A549 (cell line): ENCODE measurements around the gene CA10. TPM values are rescaled to one million over a fixed set of nuclear protein-coding genes. Genes with fewer than 3 reads are reported as not detected.

Experiments
- ATAC-seq, 2 experiments: fragments of 200-7000 bp in 1 of 2; fragments of >200 bp in 1 of 2; cut with Nextera tagmentation in 1 of 2; cut with Tn5 transposase in 1 of 2; 3 replicates each; pipeline versions ENCODE4 v1.8.0 to v1.9.1; 2018 to 2020; ENCODE audit warnings: mild to moderate bottlenecking in 1 of 2, moderate library complexity in 1 of 2
- CTCF ChIA-PET: fragments of 300-600 bp; sonication (Branson Sonifier 250); formaldehyde crosslinking; extraction: SDS; loops from one replicate; lab custom pipeline; 2021; ENCODE audit warnings: antibody characterized with exemption, inconsistent platforms; lab: Yijun Ruan, JAX
- POLR2A ChIA-PET: fragments of 350-600 bp; formaldehyde crosslinking; extraction: SDS; loops from one replicate; lab custom pipeline; 2021; ENCODE audit warnings: antibody characterized with exemption, inconsistent platforms; lab: Yijun Ruan, JAX
- DNase-seq, 2 experiments: peaks; one replicate each; pipeline versions ENCODE4 v3.0.0 to v3.0.0-alpha.2; 2011 to 2016; ENCODE audit warnings: low read depth in 1 of 2, low spot score in 1 of 2
- FAIRE-seq: peaks from 2 replicates; lab custom pipeline; 2011; peaks lifted over from hg19 to GRCh38; lab: Jason Lieb, UNC
- H3K27ac ChIP-seq, 2 experiments: fragments of >200 bp; sonication (Bioruptor Twin); formaldehyde crosslinking; 3 replicates each; pipeline ENCODE4 v1.5.1; 2016 to 2017
- H3K4me1 ChIP-seq: fragments of >200 bp; sonication (Bioruptor Twin); formaldehyde crosslinking; 3 replicates; pipeline ENCODE4 v1.6.1; 2016
- H3K4me2 ChIP-seq: fragments of >200 bp; sonication (Bioruptor Twin); formaldehyde crosslinking; 3 replicates; pipeline ENCODE4 v1.6.1; 2016
- H3K4me3 ChIP-seq: fragments of >200 bp; sonication (Bioruptor Twin); formaldehyde crosslinking; 3 replicates; pipeline ENCODE4 v1.5.1; 2016
- H3K9me3 ChIP-seq: fragments of >200 bp; sonication (Bioruptor Twin); formaldehyde crosslinking; 3 replicates; pipeline ENCODE4 v1.6.1; 2016
- CBX2 ChIP-seq: fragments of 200-600 bp; sonication (generic); IDR thresholded peaks from 2 replicates; pipeline ENCODE4 v1.6.1; 2016; ENCODE audit warnings: low read depth, mild to moderate bottlenecking, borderline replicate concordance
- CEBPB ChIP-seq, 2 experiments: fragments of >200 bp in 1 of 2; sonication (Bioruptor Twin) in 1 of 2; formaldehyde crosslinking in 1 of 2; IDR thresholded peaks; 2 replicates each; pipeline ENCODE4 v1.6.1; 2012 to 2016
- CHD2 ChIP-seq: fragments of 150-350 bp; IDR thresholded peaks from 2 replicates; pipeline ENCODE4 v1.6.1; 2014; ENCODE audit warnings: low read length; ENCODE audit not compliant: partially characterized antibody
- EHF ChIP-seq: fragments of 250-450 bp; sonication (Bioruptor Pico); IDR thresholded peaks from 2 replicates; pipeline ENCODE4 v1.5.0; 2020; ENCODE audit warnings: mild to moderate bottlenecking
- EHMT2 ChIP-seq: fragments of 200-600 bp; sonication (generic); IDR thresholded peaks from 2 replicates; pipeline ENCODE4 v1.6.1; 2016; ENCODE audit warnings: antibody characterized with exemption, low read depth, mild to moderate bottlenecking, moderate library complexity
- FOSL2 ChIP-seq, 2 experiments: fragments of 450-650 bp in 1 of 2; fragments of >200 bp in 1 of 2; sonication (Bioruptor Twin) in 1 of 2; formaldehyde crosslinking; IDR thresholded peaks; 2 replicates each; pipeline versions ENCODE4 v1.5.0 to v1.6.1; 2016 to 2020; ENCODE audit warnings: mild to moderate bottlenecking in 1 of 2, moderate library complexity in 1 of 2
- GATA3 ChIP-seq: IDR thresholded peaks from 2 replicates; pipeline ENCODE4 v1.6.1; 2012; ENCODE audit warnings: borderline replicate concordance
- HDAC2 ChIP-seq: fragments of 200-600 bp; sonication (generic); IDR thresholded peaks from 2 replicates; pipeline ENCODE4 v1.6.1; 2016
- JUN ChIP-seq, 2 experiments: fragments of >200 bp; sonication (Bioruptor Twin); formaldehyde crosslinking; IDR thresholded peaks; 2 replicates in 1 of 2; 3 replicates in 1 of 2; pipeline ENCODE4 v1.6.1; 2016 to 2017
- KDM1A ChIP-seq: fragments of 200-600 bp; sonication (generic); IDR thresholded peaks from 2 replicates; pipeline ENCODE4 v1.6.1; 2016; ENCODE audit warnings: low read depth, mild to moderate bottlenecking
- KDM5A ChIP-seq: fragments of 200-600 bp; sonication (generic); IDR thresholded peaks from 2 replicates; pipeline ENCODE4 v1.6.1; 2016; ENCODE audit warnings: antibody characterized with exemption, mild to moderate bottlenecking
- MAFK ChIP-seq: fragments of 450-650 bp; IDR thresholded peaks from 2 replicates; pipeline ENCODE4 v1.6.1; 2014; ENCODE audit not compliant: partially characterized antibody
- RAD21 ChIP-seq, 2 experiments: fragments of >200 bp in 1 of 2; sonication (Bioruptor Twin) in 1 of 2; formaldehyde crosslinking in 1 of 2; IDR thresholded peaks in 1 of 2; conservative IDR thresholded peaks in 1 of 2; 2 replicates in 1 of 2; 3 replicates in 1 of 2; pipeline ENCODE4 v1.6.1; 2012 to 2018; ENCODE audit warnings: inconsistent platforms in 1 of 2
- REST ChIP-seq: fragments of 200-600 bp; sonication (generic); IDR thresholded peaks from 2 replicates; pipeline ENCODE4 v1.6.1; 2016; ENCODE audit warnings: antibody characterized with exemption, mild to moderate bottlenecking, moderate library complexity
- SMC3 ChIP-seq: fragments of >200 bp; sonication (Bioruptor Twin); formaldehyde crosslinking; IDR thresholded peaks from 3 replicates; pipeline ENCODE4 v1.6.1; 2018; ENCODE audit warnings: inconsistent platforms
- USF2 ChIP-seq: fragments of 450-650 bp; IDR thresholded peaks from 2 replicates; pipeline ENCODE4 v1.6.1; 2014; ENCODE audit warnings: antibody characterized with exemption
- ZC3H11A ChIP-seq: fragments of 450-650 bp; IDR thresholded peaks from 2 replicates; pipeline ENCODE4 v1.6.1; 2014; ENCODE audit warnings: antibody characterized with exemption, mild to moderate bottlenecking
- ZNF302 ChIP-seq: fragments of 250-450 bp; sonication (Bioruptor Pico); IDR thresholded peaks from 2 replicates; pipeline ENCODE4 v1.9.0; 2021; ENCODE audit warnings: inconsistent platforms, mild to moderate bottlenecking, moderate library complexity
- WGBS: methylation state at CpG from one replicate; pipeline ENCODE4 v1.1.6; 2017; ENCODE audit errors: missing lambda C conversion rate; 5-methylcytosine and 5-hydroxymethylcytosine counted together
- polyA plus RNA-seq, 4 experiments: library from polyadenylated mRNA; depleted of rRNA in 3 of 4; stranded (reverse); fragments of >200 nt; fragmentation: RNase III in 1 of 4; extraction: RNeasy Plus Mini Kit Qiagen cat#74134 plus additional on column Dnase treatment in 1 of 4; gene quantifications; 2 replicates in 3 of 4; 3 replicates in 1 of 4; pipeline ENCODE4 v1.2.3, GENCODE V29; 2011 to 2017
- TF ChIP-seq, protein P1 (sequence below): fragments of >200 bp; sonication (Bioruptor Twin); formaldehyde crosslinking; IDR thresholded peaks from 3 replicates; pipeline ENCODE4 v1.6.1; 2016
- TF ChIP-seq, protein P2 (sequence below): fragments of 250-450 bp; sonication (Bioruptor Pico); IDR thresholded peaks from 2 replicates; pipeline ENCODE4 v1.5.0; 2020; ENCODE audit warnings: low read depth, mild to moderate bottlenecking, moderate library complexity
- TF ChIP-seq, protein P3 (sequence below): IDR thresholded peaks from 2 replicates; pipeline ENCODE4 v1.6.1; 2012

The CA10 gene
- polyA plus RNA-seq, 2 of the 4 experiments (the other 2 are of a cell fraction): not detected

- DNase-seq (no peak), ATAC-seq (no peak), FAIRE-seq (no peak)
- ChIA-PET POLR2A (no interaction called here), CTCF (interaction anchor here (1.7 kb wide), 1 partner anchor 8 kb away, joined by 4 read pairs; no protein-coding TSS in a partner anchor)
- Histone ChIP-seq H3K9me3 (no peaks in the 10 kb centered on the region), H3K4me3 (no peak overlapping the region), H3K27ac (no peak overlapping the region), H3K4me2 (no peak overlapping the region), H3K4me1 (no peaks in the 10 kb centered on the region)
- TF ChIP-seq CEBPB (IDR thresholded peaks at IDR 0.05) (no peak), HDAC2 (no peak), MAFK (no peak), ZNF302 (CRISPR knock-in tag) (no peak), USF2 (no peak), ZC3H11A (no peak), EHF (CRISPR knock-in tag) (no peak)
- TF ChIP-seq, protein P1, sequence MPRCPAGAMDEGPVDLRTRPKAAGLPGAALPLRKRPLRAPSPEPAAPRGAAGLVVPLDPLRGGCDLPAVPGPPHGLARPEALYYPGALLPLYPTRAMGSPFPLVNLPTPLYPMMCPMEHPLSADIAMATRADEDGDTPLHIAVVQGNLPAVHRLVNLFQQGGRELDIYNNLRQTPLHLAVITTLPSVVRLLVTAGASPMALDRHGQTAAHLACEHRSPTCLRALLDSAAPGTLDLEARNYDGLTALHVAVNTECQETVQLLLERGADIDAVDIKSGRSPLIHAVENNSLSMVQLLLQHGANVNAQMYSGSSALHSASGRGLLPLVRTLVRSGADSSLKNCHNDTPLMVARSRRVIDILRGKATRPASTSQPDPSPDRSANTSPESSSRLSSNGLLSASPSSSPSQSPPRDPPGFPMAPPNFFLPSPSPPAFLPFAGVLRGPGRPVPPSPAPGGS: no peak
- 53% methylated on average over 5 of the region's 5 CpGs for WGBS
Measured at GRCh38 chr17:51740531-51740930, 418.0 kb downstream of the CA10 start.

- 0 out of 3 replicates have a peak, but pooled peaks cover 4% of the 10 kb centered on the region for H3K9me3 ChIP-seq
- WGBS: 66% methylated on average over 6 of the region's 6 CpGs
- H3K27ac ChIP-seq: no peak overlapping the region
- TF ChIP-seq, protein P2, sequence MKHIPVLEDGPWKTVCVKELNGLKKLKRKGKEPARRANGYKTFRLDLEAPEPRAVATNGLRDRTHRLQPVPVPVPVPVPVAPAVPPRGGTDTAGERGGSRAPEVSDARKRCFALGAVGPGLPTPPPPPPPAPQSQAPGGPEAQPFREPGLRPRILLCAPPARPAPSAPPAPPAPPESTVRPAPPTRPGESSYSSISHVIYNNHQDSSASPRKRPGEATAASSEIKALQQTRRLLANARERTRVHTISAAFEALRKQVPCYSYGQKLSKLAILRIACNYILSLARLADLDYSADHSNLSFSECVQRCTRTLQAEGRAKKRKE (CRISPR knock-in tag): no peak
- H3K4me1 ChIP-seq: no peaks in the 10 kb centered on the region
- H3K4me2 ChIP-seq: no peak overlapping the region
- ATAC-seq (no peak), DNase-seq (no peak), FAIRE-seq (no peak)
- POLR2A ChIA-PET: no interaction called here
- CTCF ChIA-PET: interaction anchor here (0.9 to 1.7 kb wide), 2 partner anchors 9 to 26 kb away, joined by 3 to 4 read pairs; no protein-coding TSS in a partner anchor
- H3K4me3 ChIP-seq: no peak overlapping the region
Measured at GRCh38 chr17:51739245-51739886, 419.1 kb downstream of the CA10 start.

GRCh38 chr17:51736356-51736755 is 422.2 kb downstream of the CA10 start:
- 0 out of 3 replicates have a peak, but pooled peaks cover 4% of the 10 kb centered on the region for H3K9me3 ChIP-seq
- FAIRE-seq (no peak), ATAC-seq (no peak), DNase-seq (no peak)
- no peak overlapping the region for H3K27ac ChIP-seq
- WGBS: 28% methylated on average over 2 of the region's 2 CpGs
- ChIA-PET POLR2A (no interaction called here), CTCF (interaction anchor here (0.9 kb wide), 1 partner anchor 10 kb away, joined by 3 read pairs; no protein-coding TSS in a partner anchor)
- no peaks in the 10 kb centered on the region for H3K4me1 ChIP-seq
- TF ChIP-seq KDM5A (no peak), RAD21 (conservative IDR thresholded peaks at IDR 0.05 in 1 of 2, IDR thresholded peaks at IDR 0.05 in 1 of 2) (no peak), GATA3 (no peak), HDAC2 (no peak), KDM1A (no peak), FOSL2 (IDR thresholded peaks at IDR 0.05) (no peak), FOSL2 (CRISPR knock-in tag; IDR thresholded peaks at IDR 0.05) (no peak), EHMT2 (no peak), REST (no peak), JUN (IDR thresholded peaks at IDR 0.05) (no peak), SMC3 (no peak), CBX2 (no peak), ZC3H11A (no peak), CHD2 (no peak)
- TF ChIP-seq, protein P1: no peak
- TF ChIP-seq, protein P3, sequence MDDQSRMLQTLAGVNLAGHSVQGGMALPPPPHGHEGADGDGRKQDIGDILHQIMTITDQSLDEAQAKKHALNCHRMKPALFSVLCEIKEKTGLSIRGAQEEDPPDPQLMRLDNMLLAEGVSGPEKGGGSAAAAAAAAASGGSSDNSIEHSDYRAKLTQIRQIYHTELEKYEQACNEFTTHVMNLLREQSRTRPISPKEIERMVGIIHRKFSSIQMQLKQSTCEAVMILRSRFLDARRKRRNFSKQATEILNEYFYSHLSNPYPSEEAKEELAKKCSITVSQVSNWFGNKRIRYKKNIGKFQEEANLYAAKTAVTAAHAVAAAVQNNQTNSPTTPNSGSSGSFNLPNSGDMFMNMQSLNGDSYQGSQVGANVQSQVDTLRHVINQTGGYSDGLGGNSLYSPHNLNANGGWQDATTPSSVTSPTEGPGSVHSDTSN: no peak
- H3K4me3 ChIP-seq: no peak overlapping the region
- H3K4me2 ChIP-seq: no peak overlapping the region
